AG04450 (cell line): ENCODE data around the gene PSMB1. TPM values are rescaled to one million over a fixed set of nuclear protein-coding genes. Genes with fewer than 3 reads are reported as not detected.

Experiments
- CTCF ChIA-PET: fragments of 300-600, 350-600 bp; formaldehyde crosslinking; extraction: SDS; loops from one replicate; lab custom pipeline; 2022; ENCODE audit warnings: antibody characterized with exemption, inconsistent platforms; lab: Charles Lee
- POLR2A ChIA-PET: fragments of 350-600 bp; formaldehyde crosslinking; extraction: SDS; loops from one replicate; lab custom pipeline; 2021; ENCODE audit warnings: antibody characterized with exemption, inconsistent platforms; lab: Yijun Ruan, JAX
- DNase-seq: peaks from one replicate; pipeline ENCODE4 v3.0.0-alpha.2; 2011; ENCODE audit warnings: low read depth, low spot score
- H3K27ac ChIP-seq: one replicate; pipeline ENCODE4 v1.5.1; 2012; ENCODE audit warnings: low read depth, low read length, control low read depth
- H3K27me3 ChIP-seq: one replicate; pipeline ENCODE4 v1.6.0; 2012; ENCODE audit warnings: low read length; ENCODE audit not compliant: control insufficient read depth, insufficient read depth
- H3K4me3 ChIP-seq: 2 replicates; pipeline ENCODE4 v1.5.1; 2011; ENCODE audit warnings: mild to moderate bottlenecking, low read depth, low read length, control low read depth
- H3K9me3 ChIP-seq: 2 replicates; pipeline ENCODE4 v1.5.1; 2012; ENCODE audit warnings: low read length; ENCODE audit not compliant: control insufficient read depth, insufficient read depth
- CTCF ChIP-seq: IDR thresholded peaks from 2 replicates; pipeline ENCODE4 v1.5.1; 2011; ENCODE audit warnings: low read depth, low read length, control low read depth, inconsistent platforms
- polyA plus RNA-seq: library from polyadenylated mRNA; depleted of rRNA; stranded (reverse); fragments of >200 nt; gene quantifications from 2 replicates; pipeline ENCODE4 v1.2.3, GENCODE V29; 2011

PSMB1 gene
- polyA plus RNA-seq, 1 experiment = 491 TPM

DNA sequence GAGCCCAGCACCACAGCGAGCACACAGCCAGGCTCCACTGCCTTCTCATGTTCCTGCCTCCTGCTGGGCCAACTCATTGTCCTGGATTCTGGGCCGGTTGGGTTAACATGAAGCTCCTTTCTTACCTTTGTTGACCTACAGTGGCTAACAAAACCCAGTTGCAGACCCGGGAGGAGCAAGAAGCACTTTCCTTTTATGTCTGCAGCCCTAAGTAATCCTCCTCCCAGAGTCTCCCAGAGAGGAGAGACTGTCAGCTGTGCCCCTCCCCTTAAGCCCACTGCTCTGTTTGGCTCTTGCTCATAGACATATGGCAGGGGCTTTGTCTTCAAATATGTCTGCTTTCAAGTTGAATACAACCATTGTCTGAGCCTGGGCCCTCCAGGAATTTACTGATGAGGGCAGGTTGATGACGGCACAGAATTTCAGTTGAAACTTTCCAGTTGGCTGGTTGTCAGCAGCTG, 55.2 kb downstream of the PSMB1 start:
- no peak for DNase-seq
- POLR2A ChIA-PET = no interaction called here
- Histone ChIP-seq H3K27me3 (no peaks in the 10 kb centered on the region), H3K4me3 (no peak overlapping the region), H3K27ac (no peak overlapping the region), H3K9me3 (peaks cover 11% of the 10 kb centered on the region; the same call in 1 of the 2 replicates)
- CTCF ChIA-PET = no interaction called here
- no peak for TF ChIP-seq CTCF

GRCh38 chr6:170493354-170493753, 59.8 kb downstream of the PSMB1 start:
- H3K27me3 ChIP-seq = no peaks in the 10 kb centered on the region
- ChIA-PET POLR2A (no interaction called here), CTCF (interaction anchor here (0.7 kb wide), 1 partner anchor 661 kb away, joined by 4 read pairs; no protein-coding TSS in a partner anchor)
- no peak for TF ChIP-seq CTCF
- no peak for DNase-seq
- no peak overlapping the region for H3K4me3 ChIP-seq
- no peaks in the 10 kb centered on the region for H3K9me3 ChIP-seq
- no peak overlapping the region for H3K27ac ChIP-seq

- CTCF ChIA-PET = interaction anchor here (1.9 kb wide), 1 partner anchor 27 kb away, joined by 8 read pairs; no protein-coding TSS in a partner anchor
- no peak for DNase-seq
- Histone ChIP-seq H3K4me3 (no peak overlapping the region), H3K27me3 (no peaks in the 10 kb centered on the region), H3K27ac (no peak overlapping the region), H3K9me3 (no peaks in the 10 kb centered on the region)
- TF ChIP-seq CTCF = no peak
- POLR2A ChIA-PET = no interaction called here
Observed at GRCh38 chr6:170490259-170490658, 62.8 kb downstream of the PSMB1 start.

- no peak for TF ChIP-seq CTCF
- DNase-seq = no peak
- Histone ChIP-seq H3K27ac (no peak overlapping the region), H3K4me3 (no peak overlapping the region), H3K27me3 (no peaks in the 10 kb centered on the region), H3K9me3 (no peaks in the 10 kb centered on the region)
- ChIA-PET POLR2A (no interaction called here), CTCF (interaction anchor here (1.9 kb wide), 1 partner anchor 27 kb away, joined by 8 read pairs; no protein-coding TSS in a partner anchor)
Observed at GRCh38 chr6:170489836-170490235, 63.3 kb downstream of the PSMB1 start.

GRCh38 chr6:170487707-170488329, 65.3 kb downstream of the PSMB1 start:
- H3K27ac ChIP-seq = no peak overlapping the region
- CTCF ChIA-PET = no interaction called here
- H3K4me3 ChIP-seq = no peak overlapping the region
- DNase-seq = no peak
- no peaks in the 10 kb centered on the region for H3K27me3 ChIP-seq
- no peaks in the 10 kb centered on the region for H3K9me3 ChIP-seq
- no peak for TF ChIP-seq CTCF
- POLR2A ChIA-PET = no interaction called here
